Heart right ventricle (tissue), 16 donors: ENCODE measurements around the gene RBM28. TPM values are rescaled to one million over a fixed set of nuclear protein-coding genes. Genes with fewer than 3 reads are reported as not detected.
A peak's percentile ranks its signal among the peaks of the same experiment; 100 is the strongest.

Experiments
- ATAC-seq, 8 donors: fragments of 200-7000 bp; cut with Tn5 transposase; one replicate each; pipeline ENCODE4 v1.9.1; 2020; ENCODE audit warnings: mild to moderate bottlenecking in 8 of 8, moderate library complexity in 8 of 8, moderate number of reproducible peaks in 1 of 8
- DNase-seq, 2 donors: peaks; one replicate each; pipeline ENCODE4 v3.0.0-alpha.2; 2020
- H3K27ac ChIP-seq, 10 donors: fragments of 200-600 bp; sonication (generic) in 2 of 10; one replicate each; pipeline versions ENCODE4 v1.5.0 to v1.8.0; 2020 to 2022; ENCODE audit warnings: mild to moderate bottlenecking in 3 of 10
- H3K27me3 ChIP-seq, 7 donors: fragments of 200-600 bp; one replicate each; pipeline ENCODE4 v1.8.0; 2021 to 2022; ENCODE audit warnings: mild to moderate bottlenecking in 2 of 7
- H3K36me3 ChIP-seq, 9 donors: fragments of 200-600 bp; sonication (generic) in 1 of 9; one replicate each; pipeline versions ENCODE4 v1.5.0 to v1.8.0; 2020 to 2022; ENCODE audit warnings: mild to moderate bottlenecking in 2 of 9
- H3K4me1 ChIP-seq, 9 donors: fragments of 200-600 bp; sonication (generic) in 1 of 9; one replicate each; pipeline versions ENCODE4 v1.5.0 to v1.8.0; 2020 to 2022; ENCODE audit warnings: mild to moderate bottlenecking in 4 of 9
- H3K4me3 ChIP-seq, 10 donors: fragments of 200-600 bp; sonication (generic) in 2 of 10; one replicate each; pipeline versions ENCODE4 v1.5.0 to v1.8.0; 2020 to 2022; ENCODE audit warnings: mild to moderate bottlenecking in 7 of 10, moderate library complexity in 2 of 10
- H3K9me3 ChIP-seq, 11 donors: fragments of 200-600 bp in 10 of 11; sonication (generic) in 2 of 11; one replicate each; pipeline versions ENCODE4 v1.5.0 to v1.8.0; 2013 to 2022; ENCODE audit warnings: mild to moderate bottlenecking in 2 of 11, control low read depth in 1 of 11, moderate library complexity in 1 of 11
- CTCF ChIP-seq, 9 donors: fragments of 200-600 bp; sonication (generic) in 2 of 9; IDR thresholded peaks; one replicate each; pipeline versions ENCODE4 v1.5.0 to v1.8.0; 2021 to 2022; ENCODE audit warnings: antibody characterized with exemption in 9 of 9, mild to moderate bottlenecking in 5 of 9, moderate library complexity in 1 of 9
- WGBS, 2 donors: extraction: QIAGEN DNeasy Blood & Tissue Kit; methylation state at CpG; one replicate each; pipeline ENCODE4 v1.1.7; 2013; ENCODE audit warnings: inconsistent platforms in 1 of 2; 5-methylcytosine and 5-hydroxymethylcytosine counted together
- intact Hi-C, 10 donors: fragments of 100-400 bp; cut with DNase I; formaldehyde crosslinking; loops; one replicate each; pipeline versions ENCODE4 v1.11.1 to v1.14.2; 2022
- polyA plus RNA-seq, 2 donors: library from polyadenylated mRNA; stranded (reverse); fragments of 200-250 nt; gene quantifications; one replicate each; pipeline ENCODE4 v1.2.3, GENCODE V29; 2013
- total RNA-seq, 10 donors: library from RNA; stranded (reverse); fragmentation: NEBNext Ultra II Directional in 3 of 10; extraction: Animal tissue kit (Norgen Biotek cat#: 25700) in 3 of 10; gene quantifications; one replicate each; pipeline versions ENCODE4 v1.2.1 to v1.2.4, GENCODE V29; 2021 to 2023
- donor health status: Arrhythmogenic right ventricular cardiomyopathy.
- donor health status: ischemic (EF 13 %, LVEDD 7.1; RV severe dilation, severe dysfunction).
- donor health status: healthy with polysubstance abuse.
- donor health status: DM: no; HTN: yes; CAD: no.
- donor health status: DM: no; HTN: no; CAD: no.
- donor health status: ischemic (EF 25% LVEDD 6.9; RV normal size, moderate dysfunction).
- donor health status: ischemic (EF 25% LVEDD 5.7; RV mildly dilated, moderate dysfunction).
- donor health status: healthy.
- donor health status: DM: yes; HTN: yes; CAD: no.
- donor health status: Ischemic cardiomyopathy.
- donor health status: ischemic (EF 35%, LVEDD 5.7; RV mildly dilated, moderate dysfunction).
- donor health status: nonischemic (EF 11% LVEDD 7.7; RV severe dilation, severe dysfunction).
- donor health status: DM: yes; HTN: yes; CAD: no.
- donor health status: PGD.
- donor health status: ischemic (EF 29% LVEDD 5.4; RV normal size, mild dysfunction).
- donor health status: nonischemic (EF 23%, LVEDD 6.1; RV moderate dilation, normal function).

RBM28 gene
- total and polyA plus RNA-seq, 12 donors, result 16.6 to 96.9 (median 28.3) TPM

DNA sequence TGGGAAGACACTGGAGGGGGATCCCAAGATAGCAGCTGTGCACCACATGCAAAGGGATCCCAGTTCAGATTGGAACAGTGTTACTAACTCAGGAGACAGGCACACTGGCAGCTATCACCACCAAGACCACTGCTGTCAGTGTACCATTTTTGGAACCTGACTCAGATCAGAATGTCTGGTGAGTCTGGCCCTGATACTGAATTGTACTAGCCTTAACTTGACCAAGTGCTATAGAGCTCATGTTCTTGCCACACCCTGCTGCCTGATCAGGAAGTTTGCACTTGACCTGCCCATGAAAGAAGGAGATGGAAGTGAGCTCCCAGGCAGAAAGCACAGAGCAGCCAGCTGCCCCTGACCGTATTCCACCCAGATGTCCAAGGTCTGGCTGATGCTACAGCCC lies 22.6 kb upstream of the RBM28 start:
- no peak for DNase-seq
- peak in 6 of 8 donors; percentile 33 to 85 (median 64) for ATAC-seq
- intact Hi-C loops, result no loop called here
- 62 to 63% methylated on average over 1 of the region's 1 CpG for WGBS, 2 donors
- no peak overlapping the region for H3K27ac ChIP-seq
- peaks cover 0 to 46% (median 22%) of the 10 kb centered on the region in 7 donors for H3K27me3 ChIP-seq
- no peak for TF ChIP-seq CTCF (IDR thresholded peaks at IDR 0.05)
- H3K4me1 ChIP-seq, result peaks cover 0 to 14% (median 6%) of the 10 kb centered on the region in 9 donors
- no peaks in the 10 kb centered on the region for H3K36me3 ChIP-seq
- H3K9me3 ChIP-seq, result no peaks in the 10 kb centered on the region
- no peak overlapping the region for H3K4me3 ChIP-seq

DNA sequence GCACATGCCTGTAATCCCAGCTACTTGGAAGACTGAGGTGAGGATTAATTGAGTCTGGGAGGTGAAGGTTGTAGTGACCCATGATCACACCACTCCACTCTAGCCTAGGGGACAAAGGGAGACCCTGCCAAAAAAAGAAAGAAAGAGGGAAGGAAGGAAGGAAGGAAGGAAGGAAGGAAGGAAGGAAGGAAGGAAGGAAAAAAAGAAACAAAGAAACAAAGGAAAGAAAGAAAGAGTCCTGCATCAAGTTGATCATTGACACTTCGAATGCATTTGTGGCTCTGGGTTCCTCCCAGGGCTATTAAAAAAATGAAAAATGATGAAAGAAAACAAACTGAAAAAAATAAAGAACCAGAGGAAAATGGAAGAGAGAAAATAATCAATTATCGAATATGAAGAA lies 21.7 kb upstream of the RBM28 start:
- H3K9me3 ChIP-seq, result no peaks in the 10 kb centered on the region
- no peak overlapping the region for H3K4me3 ChIP-seq
- H3K27me3 ChIP-seq, result peaks cover 0 to 50% (median 22%) of the 10 kb centered on the region in 7 donors
- DNase-seq (no peak), ATAC-seq (no peak)
- 90% methylated on average over 2 of the region's 2 CpGs for WGBS, 2 donors
- no peaks in the 10 kb centered on the region for H3K36me3 ChIP-seq
- no peak for TF ChIP-seq CTCF (IDR thresholded peaks at IDR 0.05)
- intact Hi-C loops, result no loop called here
- peaks cover 0 to 18% (median 9%) of the 10 kb centered on the region in 9 donors for H3K4me1 ChIP-seq
- H3K27ac ChIP-seq, result no peak overlapping the region

DNA sequence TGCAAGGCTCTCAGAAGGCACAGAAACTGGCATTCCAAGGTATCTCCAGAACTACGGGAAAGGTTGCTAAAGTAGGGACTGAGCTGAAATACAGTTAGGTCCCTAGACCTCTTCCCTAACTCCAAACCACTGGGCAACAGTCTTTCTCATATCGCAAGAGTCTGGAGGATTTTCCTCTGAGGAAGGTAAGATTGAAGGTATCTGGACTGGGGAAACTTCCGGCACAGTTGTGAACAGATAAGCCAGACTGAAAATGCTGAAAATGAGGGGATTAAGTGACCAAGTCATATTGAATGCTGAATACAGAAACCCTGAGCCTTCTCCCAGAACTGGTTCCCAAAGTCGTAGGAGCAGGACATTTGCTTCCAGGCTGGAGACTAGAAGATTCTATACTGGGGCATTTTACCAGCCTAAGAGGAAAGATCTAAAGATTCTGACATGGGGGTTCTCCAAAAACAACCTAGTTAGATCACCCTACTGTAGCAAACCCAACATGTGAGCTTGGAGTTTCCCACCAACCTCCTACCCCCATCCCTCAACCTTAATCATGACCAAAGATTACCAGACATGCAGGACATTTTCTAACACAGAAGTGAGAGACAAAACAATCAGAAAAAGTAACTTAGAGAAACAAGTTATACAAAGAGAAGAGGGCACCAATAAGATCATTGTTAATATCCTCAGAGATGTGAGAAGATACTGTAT lies 20.6 kb upstream of the RBM28 start:
- H3K4me1 ChIP-seq, result peaks cover 0 to 27% (median 13%) of the 10 kb centered on the region in 9 donors
- ATAC-seq, result no peak
- peaks cover 0 to 56% (median 22%) of the 10 kb centered on the region in 7 donors for H3K27me3 ChIP-seq
- no peaks in the 10 kb centered on the region for H3K9me3 ChIP-seq
- H3K27ac ChIP-seq, result no peak overlapping the region
- TF ChIP-seq CTCF (IDR thresholded peaks at IDR 0.05), result no peak
- H3K36me3 ChIP-seq, result no peaks in the 10 kb centered on the region
- no peak overlapping the region for H3K4me3 ChIP-seq
- 69 to 76% methylated on average over 4 of the region's 4 CpGs for WGBS, 2 donors
- DNase-seq, result no peak
- intact Hi-C loops, result no loop called here

GRCh38 chr7:128363261-128363721 lies 19.6 kb upstream of the RBM28 start:
- WGBS, 2 donors, result 76 to 77% methylated on average over 6 of the region's 6 CpGs
- peaks cover 0 to 32% (median 13%) of the 10 kb centered on the region in 9 donors for H3K4me1 ChIP-seq
- no peak for ATAC-seq
- TF ChIP-seq CTCF (IDR thresholded peaks at IDR 0.05), result no peak
- no peak for DNase-seq
- no peak overlapping the region for H3K27ac ChIP-seq
- H3K27me3 ChIP-seq, result peaks cover 0 to 56% (median 22%) of the 10 kb centered on the region in 7 donors
- no peaks in the 10 kb centered on the region for H3K36me3 ChIP-seq
- H3K4me3 ChIP-seq, result no peak overlapping the region
- intact Hi-C loops, result no loop called here
- H3K9me3 ChIP-seq, result no peaks in the 10 kb centered on the region
